ENCODE results near the gene GALNT17.

GRCh38 chr7:71477441-71477840 lies 345.5 kb downstream of the GALNT17 start:
- TF ChIP-seq CTCF (IDR thresholded peaks at IDR 0.05): no peak
- TF ChIP-seq POLR2A (IDR thresholded peaks at IDR 0.05): no peak
- TF ChIP-seq POLR2AphosphoS5 (IDR thresholded peaks at IDR 0.05): no peak

Data from breast epithelium (tissue), 3 donors.